GM13976 (cell line): ENCODE measurements around the gene CENPU.

Experiments used
- DNase-seq: peaks from one replicate; pipeline ENCODE4 v3.0.0; 2012; ENCODE audit warnings: low spot score
- CTCF ChIP-seq: IDR thresholded peaks from 2 replicates; pipeline ENCODE4 v1.5.1; 2012; ENCODE audit warnings: borderline replicate concordance, mild to moderate bottlenecking; ENCODE audit not compliant: insufficient read depth; ENCODE audit errors: extremely low read depth, missing control alignments, control extremely low read depth
- in situ Hi-C: fragments of 300-500 bp; cut with MboI; formaldehyde crosslinking; loops from one replicate; pipeline ENCODE4 v1.12.0; 2022; ENCODE audit warnings: low sequenced_read_pairs, mixed read lengths, inconsistent platforms; ENCODE audit not compliant: unreplicated experiment

CENPU gene

DNA sequence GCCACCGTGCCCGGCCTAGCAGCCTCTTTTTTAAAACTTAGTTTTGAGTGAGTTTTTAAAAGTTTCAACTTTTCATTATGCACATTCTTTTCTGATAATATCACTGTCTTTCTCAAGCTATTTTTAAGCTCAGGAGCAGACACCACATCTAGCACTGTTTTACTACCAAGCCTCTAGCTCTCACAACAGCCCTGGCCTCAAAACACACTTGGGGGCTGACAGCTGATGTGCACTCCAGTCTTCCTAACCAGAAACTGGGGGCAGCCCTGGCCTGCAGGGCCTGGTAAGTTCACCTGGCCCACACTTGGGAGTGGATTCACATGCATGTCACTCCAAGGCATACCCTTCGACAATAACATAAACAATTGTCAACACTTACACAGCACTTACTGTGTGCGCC, 34.0 kb downstream of the CENPU start:
- DNase-seq = no peak
- in situ Hi-C loops = no loop called here
- no peak for TF ChIP-seq CTCF

GRCh38 chr4:184697956-184698355, 35.9 kb downstream of the CENPU start:
- in situ Hi-C loops = no loop called here
- TF ChIP-seq CTCF = no peak

GRCh38 chr4:184695178-184695896, 38.6 kb downstream of the CENPU start:
- no peak for DNase-seq
- in situ Hi-C loops = no loop called here
- TF ChIP-seq CTCF = no peak

More at GRCh38 chr4:184697956-184698355, 35.9 kb downstream of the CENPU start:
- DNase-seq = no peak

GRCh38 chr4:184694412-184694956, 39.4 kb downstream of the CENPU start:
- in situ Hi-C loops = no loop called here
- no peak for TF ChIP-seq CTCF

GRCh38 chr4:184693056-184693455, 40.8 kb downstream of the CENPU start:
- in situ Hi-C loops = no loop called here
- no peak for DNase-seq
- TF ChIP-seq CTCF = no peak

More at GRCh38 chr4:184694412-184694956, 39.4 kb downstream of the CENPU start:
- no peak for DNase-seq

GRCh38 chr4:184689681-184690080, 44.2 kb downstream of the CENPU start:
- TF ChIP-seq CTCF = no peak
- DNase-seq = no peak
- in situ Hi-C loops = no loop called here
